Measurements from ENCODE around the gene FBXO2. TPM values are rescaled to one million over a fixed set of nuclear protein-coding genes. Genes with fewer than 3 reads are reported as not detected.
"Not testable (repeated sequence)": the region's sequence is repeated elsewhere in the genome, so short reads cannot be mapped to it uniquely, and the experiment has no call there.

The FBXO2 gene
- total and polyA plus RNA-seq, 2 of the 4 experiments (the other 2 are of a cell fraction): 0.36 to 1.7 TPM

DNA sequence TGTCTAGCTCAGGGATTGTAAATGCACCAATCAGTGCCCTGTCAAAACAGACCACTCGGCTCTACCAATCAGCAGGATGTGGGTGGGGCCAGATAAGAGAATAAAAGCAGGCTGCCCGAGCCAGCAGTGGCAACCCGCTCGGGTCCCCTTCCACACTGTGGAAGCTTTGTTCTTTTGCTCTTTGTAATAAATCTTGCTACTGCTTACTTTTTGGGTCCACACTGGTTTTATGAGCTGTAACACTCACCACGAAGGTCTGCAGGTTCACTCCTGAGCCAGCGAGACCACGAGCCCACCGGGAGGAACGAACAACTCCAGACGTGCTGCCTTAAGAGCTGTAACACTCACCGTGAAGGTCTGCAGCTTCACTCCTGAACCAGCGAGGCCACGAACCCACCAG, 44.9 kb downstream of the FBXO2 start:
- H3K14ac ChIP-seq (replicated peaks; ENCODE audit: low read depth, low read length); H3K9me1 ChIP-seq (ENCODE audit: insufficient read depth, low read length); H2AFZ ChIP-seq (replicated peaks; ENCODE audit: low read length, poor library complexity); POLR2A ChIA-PET (ENCODE audit: unreplicated experiment); H2AK5ac ChIP-seq (ENCODE audit: low read depth, low read length); H3K4me2 ChIP-seq (ENCODE audit: low read depth, low read length); H3K9ac ChIP-seq (ENCODE audit: low read depth, low read length); in situ Hi-C loops (cut with MboI; ENCODE audit: low sequenced_read_pairs); intact Hi-C loops (cut with micrococcal nuclease); H3K18ac ChIP-seq (ENCODE audit: low read depth, low read length); H3K27ac ChIP-seq (ENCODE audit: insufficient read depth, low read length); H3K27me3 ChIP-seq (ENCODE audit: control insufficient read depth, insufficient read depth, low read length); H2BK15ac ChIP-seq (ENCODE audit: low read depth, low read length); H4K20me1 ChIP-seq (ENCODE audit: insufficient read depth, low read length); H2BK5ac ChIP-seq (ENCODE audit: low read depth, low read length, poor library complexity, severe bottlenecking); ATAC-seq (ENCODE audit: low read depth); H4K8ac ChIP-seq (ENCODE audit: low read depth in 2 of 2, low read length in 2 of 2); H3K56ac ChIP-seq (ENCODE audit: extremely low read depth, insufficient read depth, low read length); DNase-seq; H4K91ac ChIP-seq (ENCODE audit: insufficient read depth, low read depth, low read length); BruUV-seq (replicated peaks); H2BK120ac ChIP-seq (ENCODE audit: low read depth, low read length); H3K4me3 ChIP-seq (ENCODE audit: insufficient read depth, low read depth, low read length); H2BK20ac ChIP-seq (ENCODE audit: low read depth, low read length); H3K4ac ChIP-seq (ENCODE audit: low read depth, low read length); H3K4me1 ChIP-seq (ENCODE audit: control insufficient read depth, insufficient read depth, low read length); H3K36me3 ChIP-seq (ENCODE audit: control insufficient read depth, insufficient read depth, low read length); H3K23ac ChIP-seq (ENCODE audit: low read depth, low read length); H3K9me3 ChIP-seq (ENCODE audit: control insufficient read depth, insufficient read depth, low read length); H2AK9ac ChIP-seq (replicated peaks; ENCODE audit: low read depth, low read length, poor library complexity); H4K5ac ChIP-seq (ENCODE audit: low read depth, low read length); H3K79me1 ChIP-seq (ENCODE audit: low read depth in 1 of 2, low read length in 2 of 2); dilution Hi-C loops (cut with HindIII; ENCODE audit: low sequenced_read_pairs, unreplicated experiment); CTCF ChIA-PET: not testable (repeated sequence)
- 90% methylated on average over 2 of the region's 13 CpGs; no CpG with 5 or more reads in 1 of the 2 experiments for WGBS, 2 experiments (ENCODE audit: extremely low coverage in 2 of 2, insufficient read length in 1 of 2)

DNA sequence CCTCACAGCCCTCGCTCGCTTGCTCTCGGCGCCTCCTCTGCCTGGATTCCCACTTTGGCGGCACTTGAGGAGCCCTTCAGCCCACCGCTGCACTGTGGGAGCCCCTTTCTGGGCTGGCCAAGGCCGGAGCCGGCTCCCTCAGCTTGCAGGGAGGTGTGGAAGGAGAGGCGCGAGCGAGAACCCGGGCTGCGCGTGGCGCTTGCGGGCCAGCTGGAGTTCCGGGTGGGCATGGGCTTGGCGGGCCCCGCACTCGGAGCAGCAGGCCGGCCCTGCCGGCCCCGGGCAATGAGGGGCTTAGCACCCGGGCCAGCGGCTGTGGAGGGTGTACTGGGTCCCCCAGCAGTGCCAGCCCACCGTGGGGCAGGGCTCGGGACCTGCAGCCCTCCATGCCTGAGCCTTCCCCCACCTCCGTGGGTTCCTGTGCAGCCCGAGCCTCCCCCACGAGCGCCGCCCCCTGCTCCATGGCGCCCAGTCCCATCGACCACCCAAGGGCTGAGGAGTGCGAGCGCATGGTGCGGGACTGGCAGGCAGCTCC, 45.6 kb downstream of the FBXO2 start:
- intact Hi-C loops (cut with micrococcal nuclease); CTCF ChIA-PET; POLR2A ChIA-PET (ENCODE audit: unreplicated experiment); H2BK20ac ChIP-seq (ENCODE audit: low read depth, low read length); H2BK5ac ChIP-seq (ENCODE audit: low read depth, low read length, poor library complexity, severe bottlenecking); H4K8ac ChIP-seq (ENCODE audit: low read depth in 2 of 2, low read length in 2 of 2); BruUV-seq (replicated peaks); H3K9me1 ChIP-seq (ENCODE audit: insufficient read depth, low read length); DNase-seq; H2AK9ac ChIP-seq (replicated peaks; ENCODE audit: low read depth, low read length, poor library complexity); dilution Hi-C loops (cut with HindIII; ENCODE audit: low sequenced_read_pairs, unreplicated experiment); H2BK15ac ChIP-seq (ENCODE audit: low read depth, low read length); H2AK5ac ChIP-seq (ENCODE audit: low read depth, low read length); H3K36me3 ChIP-seq (ENCODE audit: control insufficient read depth, insufficient read depth, low read length); H3K27ac ChIP-seq (ENCODE audit: insufficient read depth, low read length); H3K9me3 ChIP-seq (ENCODE audit: control insufficient read depth, insufficient read depth, low read length); H3K14ac ChIP-seq (replicated peaks; ENCODE audit: low read depth, low read length); H4K5ac ChIP-seq (ENCODE audit: low read depth, low read length); H2AFZ ChIP-seq (replicated peaks; ENCODE audit: low read length, poor library complexity); H4K91ac ChIP-seq (ENCODE audit: insufficient read depth, low read depth, low read length); H3K4me1 ChIP-seq (ENCODE audit: control insufficient read depth, insufficient read depth, low read length); H4K20me1 ChIP-seq (ENCODE audit: insufficient read depth, low read length); ATAC-seq (ENCODE audit: low read depth); H3K4me2 ChIP-seq (ENCODE audit: low read depth, low read length); H3K18ac ChIP-seq (ENCODE audit: low read depth, low read length); H2BK120ac ChIP-seq (ENCODE audit: low read depth, low read length); H3K56ac ChIP-seq (ENCODE audit: extremely low read depth, insufficient read depth, low read length); H3K9ac ChIP-seq (ENCODE audit: low read depth, low read length); H3K23ac ChIP-seq (ENCODE audit: low read depth, low read length); H3K4me3 ChIP-seq (ENCODE audit: insufficient read depth, low read depth, low read length); in situ Hi-C loops (cut with MboI; ENCODE audit: low sequenced_read_pairs); H3K27me3 ChIP-seq (ENCODE audit: control insufficient read depth, insufficient read depth, low read length); H3K4ac ChIP-seq (ENCODE audit: low read depth, low read length); H3K79me1 ChIP-seq (ENCODE audit: low read depth in 1 of 2, low read length in 2 of 2): not testable (repeated sequence)
- WGBS, 2 experiments (ENCODE audit: extremely low coverage in 2 of 2, insufficient read length in 1 of 2): no CpG with 5 or more reads among the region's 37 CpGs

Data from IMR-90 (cell line).